SK-N-SH treated with all-trans-retinoic acid at 6 μM for 48 hours (cell line): ENCODE measurements around the gene PCP4.

Experiments used
- ARNTL ChIP-seq: fragments of 450-650 bp; formaldehyde crosslinking; IDR thresholded peaks from 2 replicates; pipeline ENCODE4 v1.5.0; 2020; ENCODE audit warnings: low read depth, mild to moderate bottlenecking, moderate library complexity, borderline replicate concordance
- BACH2 ChIP-seq: fragments of 250-450 bp; sonication (Bioruptor Pico); IDR thresholded peaks from 2 replicates; pipeline ENCODE4 v1.9.0; 2021; ENCODE audit warnings: mild to moderate bottlenecking, borderline replicate concordance
- CSDC2 ChIP-seq: fragments of 250-450 bp; sonication (Bioruptor Pico); IDR thresholded peaks from 2 replicates; pipeline ENCODE4 v1.5.0; 2020; ENCODE audit warnings: mild to moderate bottlenecking, moderate library complexity
- ZFP3 ChIP-seq: fragments of 250-450 bp; sonication (Bioruptor Pico); IDR thresholded peaks from 2 replicates; pipeline ENCODE4 v1.5.0; 2020; ENCODE audit warnings: mild to moderate bottlenecking, moderate library complexity
- ZFP30 ChIP-seq: fragments of 450-650 bp; formaldehyde crosslinking; IDR thresholded peaks from 2 replicates; pipeline ENCODE4 v1.5.0; 2022; ENCODE audit warnings: mild to moderate bottlenecking, moderate library complexity
- ZNF8 ChIP-seq: fragments of 450-650 bp; formaldehyde crosslinking; IDR thresholded peaks from 2 replicates; pipeline ENCODE4 v1.5.0; 2020; ENCODE audit warnings: mild to moderate bottlenecking, moderate library complexity
- TF ChIP-seq, protein P1 (sequence below): fragments of 250-450 bp; sonication (Bioruptor Pico); IDR thresholded peaks from 2 replicates; pipeline ENCODE4 v1.5.1; 2021; ENCODE audit warnings: mild to moderate bottlenecking, moderate library complexity
- TF ChIP-seq, protein P2 (sequence below): fragments of 250-450 bp; sonication (Bioruptor Pico); IDR thresholded peaks from 2 replicates; pipeline ENCODE4 v1.8.0; 2020; ENCODE audit warnings: mild to moderate bottlenecking, moderate library complexity, borderline replicate concordance
- TF ChIP-seq, protein P3 (sequence below): fragments of 250-450 bp; sonication (Bioruptor Pico); IDR thresholded peaks from 2 replicates; pipeline ENCODE4 v1.5.1; 2020; ENCODE audit warnings: low read depth, mild to moderate bottlenecking, moderate library complexity

DNA sequence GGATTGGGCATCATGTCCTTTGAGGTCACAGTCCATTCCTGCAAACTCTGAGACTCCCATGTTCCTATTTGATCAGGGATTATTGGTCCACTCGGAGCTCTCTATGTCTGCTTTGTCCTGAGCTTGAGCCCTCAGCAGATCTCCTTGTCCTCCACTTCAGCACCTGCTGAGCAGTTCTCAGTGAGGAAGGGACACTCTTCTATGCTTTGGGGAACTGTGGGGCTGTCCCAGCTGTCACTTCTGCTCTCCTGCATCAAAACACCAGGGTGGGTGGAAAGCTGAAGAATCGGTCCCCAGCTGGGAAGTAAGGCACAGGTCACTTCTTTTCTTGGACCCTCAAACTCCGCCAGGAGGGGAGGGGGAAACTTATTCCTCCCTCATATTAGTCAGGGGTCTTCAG is 99.5 kb downstream of the PCP4 start:
- TF ChIP-seq, protein P1, sequence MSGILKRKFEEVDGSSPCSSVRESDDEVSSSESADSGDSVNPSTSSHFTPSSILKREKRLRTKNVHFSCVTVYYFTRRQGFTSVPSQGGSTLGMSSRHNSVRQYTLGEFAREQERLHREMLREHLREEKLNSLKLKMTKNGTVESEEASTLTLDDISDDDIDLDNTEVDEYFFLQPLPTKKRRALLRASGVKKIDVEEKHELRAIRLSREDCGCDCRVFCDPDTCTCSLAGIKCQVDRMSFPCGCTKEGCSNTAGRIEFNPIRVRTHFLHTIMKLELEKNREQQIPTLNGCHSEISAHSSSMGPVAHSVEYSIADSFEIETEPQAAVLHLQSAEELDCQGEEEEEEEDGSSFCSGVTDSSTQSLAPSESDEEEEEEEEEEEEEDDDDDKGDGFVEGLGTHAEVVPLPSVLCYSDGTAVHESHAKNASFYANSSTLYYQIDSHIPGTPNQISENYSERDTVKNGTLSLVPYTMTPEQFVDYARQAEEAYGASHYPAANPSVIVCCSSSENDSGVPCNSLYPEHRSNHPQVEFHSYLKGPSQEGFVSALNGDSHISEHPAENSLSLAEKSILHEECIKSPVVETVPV (CRISPR knock-in tag), result no peak
- TF ChIP-seq ARNTL (no peak), ZFP30 (CRISPR knock-in tag) (no peak), ZNF8 (CRISPR knock-in tag) (no peak), ZFP3 (CRISPR knock-in tag) (no peak), CSDC2 (no peak), BACH2 (CRISPR knock-in tag) (no peak)
- TF ChIP-seq, protein P2, sequence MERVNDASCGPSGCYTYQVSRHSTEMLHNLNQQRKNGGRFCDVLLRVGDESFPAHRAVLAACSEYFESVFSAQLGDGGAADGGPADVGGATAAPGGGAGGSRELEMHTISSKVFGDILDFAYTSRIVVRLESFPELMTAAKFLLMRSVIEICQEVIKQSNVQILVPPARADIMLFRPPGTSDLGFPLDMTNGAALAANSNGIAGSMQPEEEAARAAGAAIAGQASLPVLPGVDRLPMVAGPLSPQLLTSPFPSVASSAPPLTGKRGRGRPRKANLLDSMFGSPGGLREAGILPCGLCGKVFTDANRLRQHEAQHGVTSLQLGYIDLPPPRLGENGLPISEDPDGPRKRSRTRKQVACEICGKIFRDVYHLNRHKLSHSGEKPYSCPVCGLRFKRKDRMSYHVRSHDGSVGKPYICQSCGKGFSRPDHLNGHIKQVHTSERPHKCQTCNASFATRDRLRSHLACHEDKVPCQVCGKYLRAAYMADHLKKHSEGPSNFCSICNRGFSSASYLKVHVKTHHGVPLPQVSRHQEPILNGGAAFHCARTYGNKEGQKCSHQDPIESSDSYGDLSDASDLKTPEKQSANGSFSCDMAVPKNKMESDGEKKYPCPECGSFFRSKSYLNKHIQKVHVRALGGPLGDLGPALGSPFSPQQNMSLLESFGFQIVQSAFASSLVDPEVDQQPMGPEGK (CRISPR knock-in tag), result no peak
- TF ChIP-seq, protein P3, sequence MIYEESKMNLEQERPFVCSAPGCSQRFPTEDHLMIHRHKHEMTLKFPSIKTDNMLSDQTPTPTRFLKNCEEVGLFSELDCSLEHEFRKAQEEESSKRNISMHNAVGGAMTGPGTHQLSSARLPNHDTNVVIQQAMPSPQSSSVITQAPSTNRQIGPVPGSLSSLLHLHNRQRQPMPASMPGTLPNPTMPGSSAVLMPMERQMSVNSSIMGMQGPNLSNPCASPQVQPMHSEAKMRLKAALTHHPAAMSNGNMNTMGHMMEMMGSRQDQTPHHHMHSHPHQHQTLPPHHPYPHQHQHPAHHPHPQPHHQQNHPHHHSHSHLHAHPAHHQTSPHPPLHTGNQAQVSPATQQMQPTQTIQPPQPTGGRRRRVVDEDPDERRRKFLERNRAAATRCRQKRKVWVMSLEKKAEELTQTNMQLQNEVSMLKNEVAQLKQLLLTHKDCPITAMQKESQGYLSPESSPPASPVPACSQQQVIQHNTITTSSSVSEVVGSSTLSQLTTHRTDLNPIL (CRISPR knock-in tag), result no peak
